SH-SY5Y (cell line): ENCODE results near the gene SFT2D1.

Experiments used
- GATA2 ChIP-seq: IDR thresholded peaks from 2 replicates; pipeline ENCODE4 v1.6.1; 2011; ENCODE audit warnings: mild to moderate bottlenecking, low read depth, low read length
- GATA3 ChIP-seq: IDR thresholded peaks from 2 replicates; pipeline ENCODE4 v1.6.1; 2011; ENCODE audit warnings: low read depth, mild to moderate bottlenecking, low read length, moderate library complexity

DNA sequence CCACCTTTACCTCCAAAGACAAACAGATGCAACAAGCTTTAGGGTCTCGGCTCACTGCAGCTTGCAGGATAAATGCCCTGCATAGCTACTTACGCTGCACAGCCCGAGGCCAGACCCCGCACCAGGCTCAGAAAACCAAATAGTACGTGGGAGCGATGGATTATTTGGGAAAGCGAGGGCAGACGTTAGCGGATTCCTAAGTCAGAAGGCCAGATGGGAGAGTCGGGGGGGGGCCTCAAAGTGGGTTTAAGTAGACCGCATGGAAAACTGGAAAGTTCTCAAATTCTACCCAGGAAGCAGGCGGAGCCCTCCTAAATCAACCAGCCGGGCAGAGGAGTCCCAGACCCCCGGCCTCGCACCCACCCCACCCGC lies 382 bp downstream of the SFT2D1 start:
- TF ChIP-seq GATA2 = no peak
- no peak for TF ChIP-seq GATA3
